OCI-LY7 (cell line): ENCODE measurements around the gene LRPAP1.

Source experiments
- EZH2phosphoT487 ChIP-seq: fragments of 200-600 bp; sonication (generic); IDR thresholded peaks from 2 replicates; pipeline ENCODE4 v1.6.1; 2018; ENCODE audit warnings: low read depth, borderline replicate concordance, mild to moderate bottlenecking, mixed run types, antibody characterized with exemption, low read length, moderate library complexity, mixed read lengths
- TF ChIP-seq, protein P1 (sequence below): fragments of 200-600 bp; sonication (generic); conservative IDR thresholded peaks from 2 replicates; pipeline ENCODE4 v1.5.1; 2014; ENCODE audit warnings: mild to moderate bottlenecking, antibody characterized with exemption, low read length, moderate library complexity, mixed read lengths

- TF ChIP-seq, protein P1, sequence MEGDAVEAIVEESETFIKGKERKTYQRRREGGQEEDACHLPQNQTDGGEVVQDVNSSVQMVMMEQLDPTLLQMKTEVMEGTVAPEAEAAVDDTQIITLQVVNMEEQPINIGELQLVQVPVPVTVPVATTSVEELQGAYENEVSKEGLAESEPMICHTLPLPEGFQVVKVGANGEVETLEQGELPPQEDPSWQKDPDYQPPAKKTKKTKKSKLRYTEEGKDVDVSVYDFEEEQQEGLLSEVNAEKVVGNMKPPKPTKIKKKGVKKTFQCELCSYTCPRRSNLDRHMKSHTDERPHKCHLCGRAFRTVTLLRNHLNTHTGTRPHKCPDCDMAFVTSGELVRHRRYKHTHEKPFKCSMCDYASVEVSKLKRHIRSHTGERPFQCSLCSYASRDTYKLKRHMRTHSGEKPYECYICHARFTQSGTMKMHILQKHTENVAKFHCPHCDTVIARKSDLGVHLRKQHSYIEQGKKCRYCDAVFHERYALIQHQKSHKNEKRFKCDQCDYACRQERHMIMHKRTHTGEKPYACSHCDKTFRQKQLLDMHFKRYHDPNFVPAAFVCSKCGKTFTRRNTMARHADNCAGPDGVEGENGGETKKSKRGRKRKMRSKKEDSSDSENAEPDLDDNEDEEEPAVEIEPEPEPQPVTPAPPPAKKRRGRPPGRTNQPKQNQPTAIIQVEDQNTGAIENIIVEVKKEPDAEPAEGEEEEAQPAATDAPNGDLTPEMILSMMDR = no peak
- TF ChIP-seq EZH2phosphoT487 = no peak
These were observed 58.9 kb downstream of the LRPAP1 start for GRCh38 chr4:3473181-3473950.
